H7 (cell line): ENCODE results near the gene RPTOR. TPM values are rescaled to one million over a fixed set of nuclear protein-coding genes. Genes with fewer than 3 reads are reported as not detected.

Experiments
- DNase-seq: peaks from one replicate; pipeline ENCODE4 v3.0.0; 2012
- H3K27me3 ChIP-seq: 2 replicates; pipeline ENCODE4 v1.6.0; 2011; ENCODE audit warnings: mild to moderate bottlenecking, low read length; ENCODE audit not compliant: control insufficient read depth, insufficient read depth
- H3K36me3 ChIP-seq: replicated peaks from 2 replicates; pipeline ENCODE4 v1.5.1; 2011; ENCODE audit warnings: low read length; ENCODE audit not compliant: control insufficient read depth, insufficient read depth
- H3K4me3 ChIP-seq: 2 replicates; pipeline ENCODE4 v1.5.1; 2011; ENCODE audit warnings: low read depth, mild to moderate bottlenecking, control low read depth, low read length, moderate library complexity; ENCODE audit not compliant: insufficient read depth
- total RNA-seq: library from RNA; depleted of rRNA; stranded (reverse); fragments of >200 nt; shearing (Covaris generic); gene quantifications from 2 replicates; pipeline ENCODE4 v1.2.3, GENCODE V29; 2014

Gene RPTOR
- total RNA-seq, 1 experiment from 2014 or later = 20.9 TPM

GRCh38 chr17:80853076-80853475 is 308.4 kb downstream of the RPTOR start:
- peaks cover 1% of the 10 kb centered on the region; the same call in 1 of the 2 replicates for H3K36me3 ChIP-seq
- DNase-seq = peak; percentile 72
- H3K4me3 ChIP-seq = no peak overlapping the region
- H3K27me3 ChIP-seq = no peaks in the 10 kb centered on the region

GRCh38 chr17:80854220-80854619 is 309.6 kb downstream of the RPTOR start:
- DNase-seq = no peak
- Histone ChIP-seq H3K27me3 (no peaks in the 10 kb centered on the region), H3K36me3 (0 out of 2 replicates have a peak, but pooled peaks cover 1% of the 10 kb centered on the region), H3K4me3 (no peak overlapping the region)

- Histone ChIP-seq H3K27me3 (no peaks in the 10 kb centered on the region), H3K36me3 (0 out of 2 replicates have a peak, but pooled peaks cover 1% of the 10 kb centered on the region), H3K4me3 (no peak overlapping the region)
- DNase-seq = no peak
These were observed 310.7 kb downstream of the RPTOR start for GRCh38 chr17:80855196-80855947.

DNA sequence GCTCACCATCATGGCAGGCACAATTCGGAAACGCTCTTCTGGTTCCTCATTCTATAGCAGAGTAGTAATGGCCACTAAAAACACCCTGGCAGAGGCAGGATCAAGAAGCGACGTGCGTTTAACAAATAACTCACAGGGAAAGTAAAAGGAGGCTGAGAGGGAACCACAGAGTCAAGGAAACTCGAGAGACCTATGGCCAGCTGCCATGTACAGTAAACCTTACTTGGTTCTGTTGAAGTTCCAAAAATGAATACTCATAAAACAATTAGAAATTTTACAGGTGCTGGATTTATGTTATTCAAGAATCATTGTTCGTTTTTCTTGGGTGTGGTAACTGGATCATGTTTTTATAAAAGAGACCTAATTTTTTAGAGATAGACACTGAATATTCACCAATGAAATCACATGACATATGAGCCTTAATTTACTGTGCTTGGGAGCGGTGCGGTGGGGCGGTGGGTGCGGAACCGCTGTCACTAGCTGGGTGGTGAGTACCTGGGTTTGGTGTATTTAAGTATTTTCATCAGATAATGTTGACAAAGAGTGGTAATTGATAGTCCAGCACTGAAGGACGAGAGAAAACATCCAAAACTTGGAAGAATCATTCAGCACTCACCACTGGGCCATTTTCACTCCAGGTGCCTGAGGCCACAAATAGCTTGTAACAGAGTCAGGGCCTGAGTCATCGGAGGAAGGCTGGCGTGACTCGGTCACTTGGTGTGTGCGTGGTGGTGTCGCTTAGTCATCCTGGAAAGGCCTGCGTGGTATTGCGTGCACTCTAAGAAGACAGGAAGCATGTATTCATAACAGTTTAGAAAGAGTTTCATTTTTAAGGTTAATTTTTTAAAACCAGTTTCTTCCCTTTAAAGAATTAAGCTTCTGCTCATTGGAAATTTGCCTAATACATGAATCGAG is 311.6 kb downstream of the RPTOR start:
- H3K27me3 ChIP-seq = no peaks in the 10 kb centered on the region
- no peak overlapping the region for H3K4me3 ChIP-seq
- H3K36me3 ChIP-seq = 0 out of 2 replicates have a peak, but pooled peaks cover 1% of the 10 kb centered on the region
- no peak for DNase-seq

DNA sequence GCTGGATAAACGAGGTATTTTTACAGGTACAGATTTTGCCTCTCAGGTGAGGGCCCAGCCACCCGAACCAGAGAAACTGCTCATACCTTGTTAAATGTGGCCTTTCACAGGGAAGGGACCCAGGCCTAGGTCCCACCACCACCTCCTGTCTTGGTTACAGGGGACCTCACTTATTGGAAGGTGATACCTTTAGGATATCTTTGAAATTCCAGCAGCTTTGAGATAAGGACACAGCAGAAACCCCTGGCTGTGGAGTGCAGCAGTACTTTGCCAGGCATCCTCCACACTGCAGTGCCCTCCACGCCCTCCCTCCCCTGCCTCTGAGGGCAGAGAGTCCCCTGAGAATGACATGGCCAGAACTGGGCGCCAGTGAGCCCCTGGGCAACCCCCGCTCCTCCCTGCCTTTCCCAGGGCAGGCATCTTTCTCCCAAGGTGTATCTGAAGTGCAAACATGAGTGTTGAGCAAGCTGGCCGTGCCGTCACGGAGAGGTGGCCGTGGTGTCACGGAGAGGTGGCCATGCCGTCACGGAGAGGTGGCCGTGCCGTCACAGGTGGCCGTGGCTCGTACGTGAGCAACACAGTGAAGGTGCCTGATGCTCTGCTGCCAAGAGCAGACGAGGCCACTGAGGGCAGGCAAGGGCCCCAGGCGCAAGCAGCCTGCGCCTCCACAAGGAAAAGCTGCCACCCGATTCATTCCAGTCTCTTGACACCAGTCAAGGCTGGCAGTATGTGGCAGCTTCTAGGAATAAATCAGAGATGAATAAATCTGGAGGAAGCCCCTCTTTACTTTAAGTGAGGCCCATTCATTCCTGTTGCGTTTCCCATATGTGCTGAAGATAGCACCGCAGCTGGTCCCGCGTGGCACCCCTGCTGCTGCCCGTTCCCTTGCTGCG is 312.5 kb downstream of the RPTOR start:
- Histone ChIP-seq H3K27me3 (no peaks in the 10 kb centered on the region), H3K4me3 (no peak overlapping the region), H3K36me3 (0 out of 2 replicates have a peak, but pooled peaks cover 1% of the 10 kb centered on the region)
- DNase-seq = peak; percentile 38

DNA sequence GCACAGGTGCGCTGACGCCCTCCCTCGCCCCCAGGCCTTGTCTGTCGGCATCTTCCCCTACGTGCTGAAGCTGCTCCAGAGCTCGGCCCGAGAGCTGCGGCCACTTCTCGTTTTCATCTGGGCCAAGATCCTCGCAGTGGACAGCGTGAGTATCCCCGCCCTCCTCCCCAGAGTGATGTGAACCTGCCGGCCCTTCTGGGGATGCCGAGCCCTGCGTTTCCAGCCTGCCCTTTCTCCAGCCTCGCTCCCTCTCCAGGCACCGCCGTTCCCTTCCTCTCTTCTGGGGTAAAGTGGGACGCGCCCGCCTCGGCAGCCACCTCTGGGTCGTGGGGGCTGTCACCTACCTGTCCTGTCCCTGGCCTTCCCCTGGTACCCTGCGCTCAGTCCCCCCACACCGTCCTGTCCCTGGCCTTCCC is 313.1 kb downstream of the RPTOR start:
- no peaks in the 10 kb centered on the region for H3K27me3 ChIP-seq
- H3K36me3 ChIP-seq = 0 out of 2 replicates have a peak, but pooled peaks cover 1% of the 10 kb centered on the region
- no peak overlapping the region for H3K4me3 ChIP-seq
- DNase-seq = peak; percentile 55

- Histone ChIP-seq H3K4me3 (no peak overlapping the region), H3K27me3 (no peaks in the 10 kb centered on the region)
- peak; percentile 45 for DNase-seq
These were observed 313.8 kb downstream of the RPTOR start for GRCh38 chr17:80858301-80859001.

DNA sequence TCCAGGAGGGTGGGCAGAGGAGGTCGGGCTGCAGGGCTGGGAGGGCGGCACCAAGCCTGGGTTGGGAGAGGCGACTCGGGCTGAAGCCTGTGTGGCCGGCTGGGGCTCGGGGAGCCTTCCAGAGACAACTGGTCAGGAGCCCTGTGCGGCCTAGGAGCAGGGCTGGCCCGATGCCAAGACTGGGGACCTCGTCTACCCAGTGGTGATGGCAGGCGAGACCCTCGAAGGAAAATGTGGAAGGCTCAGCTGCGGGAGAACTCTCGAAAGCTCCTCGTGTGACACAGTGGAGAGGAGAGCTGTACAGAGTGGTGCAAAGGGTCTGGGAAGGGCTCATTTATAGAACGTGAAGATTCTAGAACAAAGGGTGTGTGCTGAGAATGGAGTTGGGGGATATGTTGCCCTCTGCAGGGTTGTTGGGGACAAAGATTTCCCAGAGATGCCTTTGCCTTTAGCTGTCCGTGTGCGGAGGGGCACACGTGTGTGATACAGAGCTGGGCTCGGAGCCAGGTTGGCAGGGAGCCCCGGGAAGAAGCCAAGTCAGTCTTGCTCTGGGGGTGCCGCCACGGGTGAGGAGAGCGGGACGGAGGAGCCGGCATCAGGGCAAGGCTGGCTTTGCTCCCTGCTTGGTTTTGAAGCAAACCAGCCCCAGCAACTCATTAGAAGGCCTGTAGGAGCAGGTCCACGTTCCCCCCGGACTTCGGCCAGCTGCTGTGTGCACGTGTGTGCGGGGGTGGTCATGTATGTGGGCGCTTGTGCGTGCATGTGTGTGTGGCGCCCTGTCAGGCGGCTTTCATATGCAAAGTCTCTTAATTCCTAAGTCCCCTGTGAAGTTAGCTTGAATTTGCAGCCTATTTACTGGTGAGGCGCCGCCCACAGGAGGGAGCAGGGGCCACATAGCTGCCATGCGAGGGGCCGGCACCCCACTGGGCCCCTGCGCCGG is 314.6 kb downstream of the RPTOR start:
- 0 out of 2 replicates have a peak, but pooled peaks cover 1% of the 10 kb centered on the region for H3K36me3 ChIP-seq
- no peak overlapping the region for H3K4me3 ChIP-seq
- peak; percentile 89 for DNase-seq
- no peaks in the 10 kb centered on the region for H3K27me3 ChIP-seq

More at GRCh38 chr17:80858301-80859001, 313.8 kb downstream of the RPTOR start:
- 0 out of 2 replicates have a peak, but pooled peaks cover 1% of the 10 kb centered on the region for H3K36me3 ChIP-seq

GRCh38 chr17:80860101-80860671 is 315.5 kb downstream of the RPTOR start:
- Histone ChIP-seq H3K27me3 (no peaks in the 10 kb centered on the region), H3K4me3 (no peak overlapping the region), H3K36me3 (0 out of 2 replicates have a peak, but pooled peaks cover 1% of the 10 kb centered on the region)
- DNase-seq = no peak

DNA sequence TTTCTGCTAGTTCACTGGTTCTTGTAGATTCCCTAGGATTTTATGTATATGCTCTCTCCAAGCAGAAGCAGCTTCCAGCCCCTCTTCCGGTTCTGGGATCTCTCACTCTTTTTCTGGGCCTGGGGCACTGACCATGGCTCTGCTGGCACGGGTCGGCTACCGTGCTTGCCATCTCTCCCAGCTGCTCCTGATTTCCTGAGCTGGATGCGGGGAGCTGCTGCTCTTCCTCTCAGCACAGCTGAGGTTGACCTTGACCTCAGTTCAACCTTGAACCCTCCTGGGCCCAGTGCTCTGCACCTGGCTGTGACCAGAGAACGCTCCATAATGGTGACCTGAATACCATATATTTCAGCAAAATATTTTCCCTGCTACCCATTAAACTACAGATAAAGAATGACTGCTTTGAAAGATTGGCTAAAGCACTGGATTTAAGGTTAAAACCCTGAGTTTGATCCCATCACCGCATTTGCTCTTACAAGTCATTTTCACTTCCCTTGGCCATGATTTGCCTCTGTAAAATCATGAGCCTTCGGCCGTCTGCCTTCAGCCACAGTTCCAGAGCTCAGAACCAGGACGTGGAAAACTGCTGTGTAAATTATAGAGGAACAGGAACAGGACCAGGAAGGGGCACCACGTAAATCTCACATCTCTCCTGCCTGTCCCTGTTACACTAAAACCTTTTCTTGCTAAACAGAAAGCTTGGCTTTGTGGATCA is 316.2 kb downstream of the RPTOR start:
- H3K27me3 ChIP-seq = no peaks in the 10 kb centered on the region
- no peak for DNase-seq
- H3K4me3 ChIP-seq = no peak overlapping the region
- 0 out of 2 replicates have a peak, but pooled peaks cover 1% of the 10 kb centered on the region for H3K36me3 ChIP-seq

- H3K36me3 ChIP-seq = peaks cover under 1% of the 10 kb centered on the region
- no peak for DNase-seq
- H3K4me3 ChIP-seq = no peak overlapping the region
- no peaks in the 10 kb centered on the region for H3K27me3 ChIP-seq
These were observed 316.8 kb downstream of the RPTOR start for GRCh38 chr17:80861418-80861815.

DNA sequence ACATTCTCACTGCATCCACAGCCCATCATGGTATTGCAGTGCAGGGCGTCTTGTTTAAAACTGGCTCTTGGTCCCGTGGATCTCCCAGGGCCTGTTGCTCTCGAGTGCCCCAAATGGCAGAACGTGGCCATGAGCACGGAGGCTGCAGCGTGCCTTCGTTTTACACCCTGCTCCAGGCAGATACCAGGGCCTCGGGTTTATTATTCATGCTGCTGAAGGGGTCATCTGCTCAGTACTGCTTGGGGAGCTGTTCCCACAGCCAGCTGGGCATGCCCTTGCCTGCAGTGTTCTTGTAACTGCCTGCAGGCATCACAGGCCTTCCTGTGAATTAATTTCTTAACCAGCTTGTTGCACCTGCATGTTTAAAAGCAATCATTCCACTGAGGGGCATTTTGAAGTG is 317.3 kb downstream of the RPTOR start:
- Histone ChIP-seq H3K4me3 (no peak overlapping the region), H3K36me3 (no peaks in the 10 kb centered on the region; the same call in none of the 2 replicates), H3K27me3 (no peaks in the 10 kb centered on the region)
- peak; percentile 79 for DNase-seq
